ENCODE results near the gene RND2.

- TF ChIP-seq CTCF (IDR thresholded peaks at IDR 0.05; ENCODE audit: low read depth, low read length) (no peak), EZH2phosphoT487 (IDR thresholded peaks at IDR 0.05; ENCODE audit: low read depth) (no peak)
Observed at GRCh38 chr17:43028221-43028861, 3.3 kb downstream of the RND2 start.
